Mesenchymal stem cell (in vitro differentiated cells and primary cell): ENCODE measurements around the gene IL16.

Experiments
- DNase-seq: peaks from one replicate; pipeline ENCODE4 v3.0.0-alpha.2; 2013
- H2AFZ ChIP-seq: one replicate; pipeline ENCODE4 v1.6.1; 2013; ENCODE audit warnings: low read depth, mild to moderate bottlenecking, control low read depth, inconsistent platforms, low read length, moderate library complexity
- H2AK5ac ChIP-seq: 2 replicates; pipeline ENCODE4 v1.6.1; 2013; ENCODE audit warnings: low read length, moderate library complexity, mild to moderate bottlenecking, inconsistent platforms; ENCODE audit not compliant: severe bottlenecking
- H2BK120ac ChIP-seq: one replicate; pipeline ENCODE4 v1.6.1; 2013; ENCODE audit warnings: low read depth, mild to moderate bottlenecking, inconsistent platforms, low read length, moderate library complexity
- H2BK12ac ChIP-seq, 2 experiments: one replicate each; pipeline ENCODE4 v1.6.1; 2013; ENCODE audit warnings: inconsistent platforms in 2 of 2, low read length in 2 of 2, mild to moderate bottlenecking in 2 of 2, moderate library complexity in 2 of 2, control low read depth in 1 of 2
- H2BK15ac ChIP-seq: one replicate; pipeline ENCODE4 v1.6.1; 2013; ENCODE audit warnings: mild to moderate bottlenecking, low read depth, inconsistent platforms; ENCODE audit not compliant: poor library complexity, severe bottlenecking
- H2BK5ac ChIP-seq: 2 replicates; pipeline ENCODE4 v1.6.1; 2013; ENCODE audit warnings: low read depth, mild to moderate bottlenecking, low read length, control low read depth, inconsistent platforms; ENCODE audit not compliant: poor library complexity, severe bottlenecking
- H3K14ac ChIP-seq, 2 experiments: one replicate each; pipeline ENCODE4 v1.6.1; 2013; ENCODE audit warnings: inconsistent platforms in 2 of 2, low read length in 2 of 2, control low read depth in 1 of 2, mild to moderate bottlenecking in 1 of 2, moderate library complexity in 1 of 2
- H3K18ac ChIP-seq, 2 experiments: one replicate each; pipeline ENCODE4 v1.6.1; 2013; ENCODE audit warnings: inconsistent platforms in 2 of 2, low read length in 2 of 2, control low read depth in 1 of 2, low read depth in 1 of 2, mild to moderate bottlenecking in 1 of 2
- H3K23ac ChIP-seq, 2 experiments: one replicate each; pipeline ENCODE4 v1.6.1; 2013; ENCODE audit warnings: inconsistent platforms in 2 of 2, low read length in 2 of 2, mild to moderate bottlenecking in 2 of 2, moderate library complexity in 2 of 2, control low read depth in 1 of 2
- H3K27ac ChIP-seq: 2 replicates; pipeline ENCODE4 v1.5.1; 2013; ENCODE audit warnings: mild to moderate bottlenecking, moderate library complexity, low read length, control low read depth, inconsistent platforms; ENCODE audit not compliant: poor library complexity, severe bottlenecking
- H3K27me3 ChIP-seq, 2 experiments: 2 replicates each; pipeline versions ENCODE4 v1.6.1 to v1.7.0; 2013; ENCODE audit warnings: low read length in 2 of 2, mild to moderate bottlenecking in 2 of 2, moderate library complexity in 2 of 2, control low read depth in 1 of 2, inconsistent platforms in 1 of 2; ENCODE audit not compliant: control insufficient read depth in 1 of 2, insufficient read depth in 1 of 2
- H3K36me3 ChIP-seq, 2 experiments: 2 replicates each; pipeline versions ENCODE4 v1.6.1 to v1.7.0; 2013; ENCODE audit warnings: low read length in 2 of 2, control low read depth in 1 of 2, inconsistent platforms in 1 of 2, low read depth in 1 of 2, mild to moderate bottlenecking in 1 of 2; ENCODE audit not compliant: insufficient read depth in 2 of 2, control insufficient read depth in 1 of 2
- H3K4ac ChIP-seq, 2 experiments: one replicate each; pipeline ENCODE4 v1.6.1; 2013; ENCODE audit warnings: inconsistent platforms in 2 of 2, low read length in 2 of 2, mild to moderate bottlenecking in 2 of 2, moderate library complexity in 2 of 2, control low read depth in 1 of 2, low read depth in 1 of 2
- H3K4me1 ChIP-seq: 2 replicates; pipeline ENCODE4 v1.6.1; 2013; ENCODE audit warnings: low read depth, low read length, control low read depth; ENCODE audit not compliant: control insufficient read depth, insufficient read depth
- H3K4me2 ChIP-seq: 2 replicates; pipeline ENCODE4 v1.6.1; 2013; ENCODE audit warnings: low read length, mild to moderate bottlenecking, inconsistent platforms; ENCODE audit not compliant: poor library complexity, severe bottlenecking
- H3K4me3 ChIP-seq, 2 experiments: 2 replicates each; pipeline versions ENCODE4 v1.5.1 to v1.7.0; 2013; ENCODE audit warnings: low read length in 2 of 2, mild to moderate bottlenecking in 2 of 2, control low read depth in 1 of 2, low read depth in 1 of 2; ENCODE audit not compliant: insufficient read depth in 1 of 2
- H3K79me1 ChIP-seq: replicated peaks from 2 replicates; pipeline ENCODE4 v1.6.1; 2013; ENCODE audit warnings: mild to moderate bottlenecking, control low read depth, low read length, inconsistent platforms; ENCODE audit not compliant: poor library complexity, severe bottlenecking
- H3K9ac ChIP-seq: 2 replicates; pipeline ENCODE4 v1.7.0; 2013; ENCODE audit warnings: mild to moderate bottlenecking, low read length, moderate library complexity
- H3K9me3 ChIP-seq: 2 replicates; pipeline ENCODE4 v1.7.0; 2013; ENCODE audit warnings: mild to moderate bottlenecking, low read length; ENCODE audit not compliant: control insufficient read depth
- H4K8ac ChIP-seq: one replicate; pipeline ENCODE4 v1.6.1; 2013; ENCODE audit warnings: inconsistent platforms, mild to moderate bottlenecking, low read length, moderate library complexity
- H4K91ac ChIP-seq: one replicate; pipeline ENCODE4 v1.6.1; 2013; ENCODE audit warnings: mild to moderate bottlenecking, low read length, inconsistent platforms
- WGBS: methylation state at CpG from one replicate; pipeline ENCODE4 v1.1.7; 2013; ENCODE audit warnings: mixed read lengths; 5-methylcytosine and 5-hydroxymethylcytosine counted together

The IL16 gene

DNA sequence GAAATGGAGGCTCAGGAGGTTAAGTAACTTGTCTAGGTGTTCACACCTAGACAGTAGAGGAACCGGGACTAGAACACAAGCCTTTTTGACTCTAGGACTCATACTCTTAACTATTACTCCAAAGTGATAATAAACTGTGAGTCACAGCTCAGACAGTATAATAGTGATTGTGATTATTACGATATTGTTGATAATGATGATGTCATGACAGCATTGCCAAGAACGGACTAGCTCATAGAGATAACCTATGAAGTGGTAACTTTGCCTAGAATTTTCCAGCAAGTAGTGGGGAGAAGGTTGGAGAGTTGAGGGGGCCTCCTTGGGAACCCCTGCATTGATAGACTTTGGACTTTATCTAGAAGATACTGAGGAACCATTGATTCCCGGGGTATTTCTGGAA is 93.2 kb downstream of the IL16 start:
- no peak overlapping the region for H3K23ac ChIP-seq
- no peak overlapping the region for H3K27ac ChIP-seq
- H3K4me1 ChIP-seq: no peaks in the 10 kb centered on the region
- no peak overlapping the region for H2AFZ ChIP-seq
- H2BK5ac ChIP-seq: no peak overlapping the region
- no peak overlapping the region for H3K14ac ChIP-seq
- no peak overlapping the region for H4K8ac ChIP-seq
- H4K91ac ChIP-seq: no peak overlapping the region
- no peak overlapping the region for H3K18ac ChIP-seq
- H3K4me3 ChIP-seq: no peak overlapping the region
- H3K4ac ChIP-seq: no peak overlapping the region
- peaks cover 0 to 21% of the 10 kb centered on the region in 2 experiments for H3K36me3 ChIP-seq
- peaks cover 0 to 66% of the 10 kb centered on the region in 2 experiments for H3K27me3 ChIP-seq
- 92% methylated on average over 3 of the region's 4 CpGs for WGBS
- no peak overlapping the region for H2BK120ac ChIP-seq
- no peak for DNase-seq
- H3K9me3 ChIP-seq: no peaks in the 10 kb centered on the region
- no peaks in the 10 kb centered on the region for H3K79me1 ChIP-seq
- no peak overlapping the region for H2BK12ac ChIP-seq
- H3K9ac ChIP-seq: no peak overlapping the region
- no peak overlapping the region for H2BK15ac ChIP-seq
- H2AK5ac ChIP-seq: no peak overlapping the region
- no peak overlapping the region for H3K4me2 ChIP-seq

DNA sequence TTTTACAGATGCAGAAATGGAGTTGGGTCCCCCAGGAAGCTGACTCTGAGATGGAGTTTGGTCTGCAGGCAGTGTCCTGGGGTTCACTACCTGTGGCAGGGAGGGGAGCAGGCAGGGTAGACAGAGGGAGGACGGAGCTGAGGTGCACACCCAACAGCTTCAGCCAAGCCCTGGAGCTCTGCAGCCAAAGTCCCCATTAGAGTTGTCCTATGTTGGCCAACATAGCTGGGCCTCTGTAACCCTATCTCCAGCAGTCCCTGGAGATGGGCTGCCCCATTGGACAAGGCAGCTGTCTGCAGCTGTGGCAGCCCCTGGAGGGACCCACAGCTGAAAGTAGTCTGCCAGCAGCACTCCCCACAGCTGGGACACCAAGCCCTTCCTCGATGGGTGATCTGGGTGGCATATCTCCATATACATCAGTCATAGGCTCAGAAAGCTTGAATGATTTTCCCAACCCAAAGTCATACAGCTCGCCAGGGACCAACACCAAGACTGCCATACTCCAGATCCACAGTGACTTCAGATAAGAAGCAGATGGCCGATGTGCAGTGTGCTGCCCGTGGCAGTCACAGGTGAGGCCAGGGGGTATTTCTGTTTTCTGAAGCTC is 95.3 kb downstream of the IL16 start:
- H4K8ac ChIP-seq: no peak overlapping the region
- no peak overlapping the region for H3K9ac ChIP-seq
- H3K18ac ChIP-seq: no peak overlapping the region
- H3K9me3 ChIP-seq: no peaks in the 10 kb centered on the region
- H3K4me3 ChIP-seq: no peak overlapping the region
- H3K79me1 ChIP-seq: no peaks in the 10 kb centered on the region
- H3K27me3 ChIP-seq: peaks cover 0 to 67% of the 10 kb centered on the region in 2 experiments
- no peak overlapping the region for H3K27ac ChIP-seq
- H2BK15ac ChIP-seq: no peak overlapping the region
- H3K14ac ChIP-seq: no peak overlapping the region
- H4K91ac ChIP-seq: no peak overlapping the region
- no peak for DNase-seq
- H2AK5ac ChIP-seq: no peak overlapping the region
- H2BK120ac ChIP-seq: no peak overlapping the region
- H3K4me2 ChIP-seq: no peak overlapping the region
- H2BK12ac ChIP-seq: no peak overlapping the region
- WGBS: 70% methylated on average over 5 of the region's 5 CpGs
- no peak overlapping the region for H2AFZ ChIP-seq
- H3K36me3 ChIP-seq: peaks cover 0 to 11% of the 10 kb centered on the region in 2 experiments
- no peak overlapping the region for H3K4ac ChIP-seq
- H3K23ac ChIP-seq: no peak overlapping the region
- peaks cover 4% of the 10 kb centered on the region for H3K4me1 ChIP-seq
- H2BK5ac ChIP-seq: no peak overlapping the region

DNA sequence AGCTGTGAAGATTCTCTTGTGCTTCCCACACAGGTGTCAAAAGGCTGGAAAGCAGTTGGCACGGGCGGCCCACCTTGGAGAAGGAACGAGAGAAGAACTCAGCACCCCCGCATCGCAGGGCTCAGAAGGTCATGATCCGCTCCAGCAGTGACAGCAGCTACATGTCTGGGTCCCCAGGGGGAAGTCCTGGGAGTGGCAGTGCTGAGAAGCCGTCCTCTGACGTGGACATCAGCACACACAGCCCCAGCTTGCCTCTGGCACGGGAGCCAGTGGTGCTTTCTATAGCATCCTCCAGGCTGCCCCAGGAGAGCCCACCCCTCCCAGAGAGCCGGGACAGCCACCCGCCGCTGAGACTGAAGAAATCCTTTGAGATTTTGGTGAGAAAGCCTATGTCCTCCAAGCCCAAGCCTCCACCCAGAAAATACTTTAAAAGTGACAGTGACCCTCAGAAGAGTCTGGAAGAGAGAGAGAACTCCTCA is 95.9 kb downstream of the IL16 start:
- Histone ChIP-seq H2AFZ (no peak overlapping the region), H3K9ac (no peak overlapping the region), H3K4me1 (peaks cover 5% of the 10 kb centered on the region), H3K18ac (no peak overlapping the region), H2BK15ac (no peak overlapping the region), H3K36me3 (peaks cover 0 to 8% of the 10 kb centered on the region in 2 experiments), H2BK120ac (no peak overlapping the region), H3K4me3 (no peak overlapping the region), H4K91ac (no peak overlapping the region), H3K79me1 (no peaks in the 10 kb centered on the region), H3K27me3 (peaks cover 0 to 65% of the 10 kb centered on the region in 2 experiments), H2BK12ac (no peak overlapping the region), H3K27ac (no peak overlapping the region), H2AK5ac (no peak overlapping the region), H3K4me2 (no peak overlapping the region), H3K4ac (no peak overlapping the region), H3K14ac (no peak overlapping the region), H4K8ac (no peak overlapping the region), H3K23ac (no peak overlapping the region), H3K9me3 (no peaks in the 10 kb centered on the region), H2BK5ac (no peak overlapping the region)
- DNase-seq: no peak
- 85% methylated on average over 9 of the region's 12 CpGs for WGBS

DNA sequence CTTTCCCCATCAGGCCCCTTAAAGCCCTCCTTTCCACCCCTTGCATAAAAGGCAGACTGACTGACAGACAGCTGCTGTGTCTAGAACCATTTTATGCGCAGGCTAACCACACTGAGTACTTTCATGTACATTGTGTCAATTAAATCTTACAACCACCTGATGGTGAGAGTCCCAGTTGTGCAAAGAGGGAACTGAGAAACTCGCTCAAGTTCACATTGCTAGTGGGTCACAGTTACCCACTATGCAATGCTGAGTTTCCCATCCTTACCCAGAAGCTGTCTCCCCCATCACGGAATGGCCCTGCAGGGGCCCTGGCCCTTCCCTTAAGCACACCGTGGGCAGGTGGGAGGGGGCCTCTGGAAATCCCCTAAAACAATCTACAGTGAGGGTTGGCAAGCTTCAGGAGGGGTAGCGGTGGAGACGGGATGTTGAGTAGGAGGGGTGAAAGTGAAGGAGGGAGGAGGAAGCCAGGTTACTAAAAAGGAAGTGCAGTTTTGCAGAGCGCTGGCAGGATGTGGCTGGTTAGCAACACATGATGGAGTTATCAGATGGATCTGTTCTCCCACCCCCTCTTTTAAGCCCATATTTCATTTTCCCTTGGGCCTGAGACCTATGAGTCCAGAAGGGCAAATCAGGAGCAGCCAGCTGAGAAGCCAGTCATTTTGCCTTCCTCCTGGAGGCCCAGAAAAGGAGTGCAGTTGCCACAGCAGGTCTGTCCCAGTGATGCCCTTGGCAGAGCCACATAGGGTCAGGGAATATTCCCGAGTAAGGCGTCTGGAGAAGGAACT is 97.2 kb downstream of the IL16 start:
- no peak overlapping the region for H3K27ac ChIP-seq
- peak overlapping the region in 1 of 2 experiments; percentile 1 for H3K4me3 ChIP-seq
- no peak overlapping the region for H3K4ac ChIP-seq
- no peak overlapping the region for H2BK12ac ChIP-seq
- H4K8ac ChIP-seq: no peak overlapping the region
- peaks cover 5% of the 10 kb centered on the region for H3K4me1 ChIP-seq
- no peak overlapping the region for H4K91ac ChIP-seq
- H3K36me3 ChIP-seq: peaks cover 0 to 4% of the 10 kb centered on the region in 2 experiments
- no peak overlapping the region for H3K23ac ChIP-seq
- WGBS: 63% methylated on average over 9 of the region's 9 CpGs
- peaks cover 0 to 72% of the 10 kb centered on the region in 2 experiments for H3K27me3 ChIP-seq
- H2BK15ac ChIP-seq: no peak overlapping the region
- no peak overlapping the region for H3K14ac ChIP-seq
- H3K9ac ChIP-seq: no peak overlapping the region
- H2AFZ ChIP-seq: no peak overlapping the region
- H3K79me1 ChIP-seq: no peaks in the 10 kb centered on the region
- DNase-seq: no peak
- H2BK120ac ChIP-seq: no peak overlapping the region
- H2AK5ac ChIP-seq: no peak overlapping the region
- no peak overlapping the region for H3K18ac ChIP-seq
- H3K9me3 ChIP-seq: no peaks in the 10 kb centered on the region
- H2BK5ac ChIP-seq: no peak overlapping the region
- H3K4me2 ChIP-seq: no peak overlapping the region
